GM18861 (cell line): ENCODE measurements around the gene DSTN.

Experiments used
- ATAC-seq: cut with Tn5 transposase; IDR thresholded peaks from one replicate; pipeline ENCODE4 v1.9.1; 2021; ENCODE audit not compliant: unreplicated experiment

DSTN gene

GRCh38 chr20:17579369-17580039 lies 9.6 kb downstream of the DSTN start:
- ATAC-seq = no peak

GRCh38 chr20:17580895-17581294 lies 11.0 kb downstream of the DSTN start:
- ATAC-seq = no peak

GRCh38 chr20:17583126-17583525 lies 13.3 kb downstream of the DSTN start:
- ATAC-seq = no peak

GRCh38 chr20:17584689-17585088 lies 14.8 kb downstream of the DSTN start:
- no peak for ATAC-seq

- ATAC-seq = no peak
Measured at GRCh38 chr20:17586250-17586649, 16.4 kb downstream of the DSTN start.

GRCh38 chr20:17587148-17587547 lies 17.3 kb downstream of the DSTN start:
- no peak for ATAC-seq

GRCh38 chr20:17587824-17588223 lies 17.9 kb downstream of the DSTN start:
- ATAC-seq = no peak

GRCh38 chr20:17589161-17589834 lies 19.4 kb downstream of the DSTN start:
- no peak for ATAC-seq

GRCh38 chr20:17590245-17590644 lies 20.4 kb downstream of the DSTN start:
- no peak for ATAC-seq

GRCh38 chr20:17593902-17594301 lies 24.0 kb downstream of the DSTN start:
- ATAC-seq = no peak

- ATAC-seq = no peak
Measured at GRCh38 chr20:17594443-17594842, 24.6 kb downstream of the DSTN start.

- no peak for ATAC-seq
Measured at GRCh38 chr20:17595856-17596255, 26.0 kb downstream of the DSTN start.

- ATAC-seq = no peak
Measured at GRCh38 chr20:17598013-17598550, 28.2 kb downstream of the DSTN start.

GRCh38 chr20:17601957-17602356 lies 32.1 kb downstream of the DSTN start:
- ATAC-seq = no peak

- no peak for ATAC-seq
Measured at GRCh38 chr20:17602493-17602892, 32.6 kb downstream of the DSTN start.

- ATAC-seq = no peak
Measured at GRCh38 chr20:17605131-17605660, 35.3 kb downstream of the DSTN start.

- ATAC-seq = no peak
Measured at GRCh38 chr20:17606001-17606400, 36.1 kb downstream of the DSTN start.

GRCh38 chr20:17608701-17609497 lies 39.0 kb downstream of the DSTN start:
- ATAC-seq = no peak

GRCh38 chr20:17609811-17610377 lies 40.0 kb downstream of the DSTN start:
- ATAC-seq = no peak

GRCh38 chr20:17610566-17611289 lies 40.9 kb downstream of the DSTN start:
- no peak for ATAC-seq

- ATAC-seq = no peak
Measured at GRCh38 chr20:17611290-17611539, 41.3 kb downstream of the DSTN start.
